Superior temporal gyrus (tissue), 1 donor: Measurements from ENCODE around the gene BOLA3.
"Not testable (repeated sequence)": the region's sequence is repeated elsewhere in the genome, so short reads cannot be mapped to it uniquely, and the experiment has no call there.

Source experiments
- DNase-seq: peaks from one replicate; pipeline ENCODE4 v3.0.0-alpha.2; 2016; ENCODE audit errors: extremely low spot score

BOLA3 gene

GRCh38 chr2:74102516-74102915 is 45.2 kb downstream of the BOLA3 start:
- DNase-seq: no peak

- DNase-seq: no peak
Observed at GRCh38 chr2:74101574-74102300, 46.0 kb downstream of the BOLA3 start.

- no peak for DNase-seq
Observed at GRCh38 chr2:74100254-74101216, 47.2 kb downstream of the BOLA3 start.

DNA sequence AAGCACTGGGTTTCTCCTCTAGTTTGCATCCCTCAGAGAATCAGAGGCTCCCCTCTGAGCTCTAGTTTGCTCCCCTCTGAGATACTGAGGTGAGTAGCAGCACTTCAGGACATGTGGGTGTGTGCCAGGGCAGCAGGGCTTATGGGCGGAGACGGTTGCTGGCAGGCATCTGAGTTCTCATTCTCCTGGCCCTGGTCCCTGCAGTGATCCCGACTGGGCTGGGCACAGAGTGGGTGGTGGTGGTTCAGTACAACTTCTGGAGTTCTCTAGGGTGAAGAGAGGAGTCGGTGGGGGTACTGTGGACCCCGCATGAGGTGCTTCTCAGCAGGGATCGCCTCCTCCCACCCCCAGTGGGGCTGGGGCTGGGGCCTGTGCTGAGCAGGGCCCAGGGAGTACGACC is 47.9 kb downstream of the BOLA3 start:
- no peak for DNase-seq

GRCh38 chr2:74099271-74099670 is 48.4 kb downstream of the BOLA3 start:
- DNase-seq: no peak

DNA sequence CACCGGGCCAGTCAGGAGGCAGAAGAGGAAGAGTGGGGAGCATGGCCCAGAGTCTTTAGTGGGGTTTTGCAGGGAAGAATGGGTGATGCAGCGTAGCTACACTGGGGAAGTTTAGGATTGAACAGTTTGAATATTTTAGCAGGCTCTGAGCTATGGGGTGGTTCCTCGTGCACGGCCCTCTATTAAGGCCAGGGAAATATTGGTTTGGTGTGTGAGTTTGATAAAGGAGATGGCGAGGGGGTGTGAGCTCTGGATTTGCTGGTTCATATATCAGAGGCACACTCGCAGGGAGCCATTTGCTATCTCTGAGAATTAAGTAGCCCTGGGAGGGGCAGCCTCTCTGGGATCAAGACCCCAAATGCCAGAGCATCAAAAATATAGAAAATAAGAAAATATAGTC is 50.1 kb downstream of the BOLA3 start:
- DNase-seq: no peak

DNA sequence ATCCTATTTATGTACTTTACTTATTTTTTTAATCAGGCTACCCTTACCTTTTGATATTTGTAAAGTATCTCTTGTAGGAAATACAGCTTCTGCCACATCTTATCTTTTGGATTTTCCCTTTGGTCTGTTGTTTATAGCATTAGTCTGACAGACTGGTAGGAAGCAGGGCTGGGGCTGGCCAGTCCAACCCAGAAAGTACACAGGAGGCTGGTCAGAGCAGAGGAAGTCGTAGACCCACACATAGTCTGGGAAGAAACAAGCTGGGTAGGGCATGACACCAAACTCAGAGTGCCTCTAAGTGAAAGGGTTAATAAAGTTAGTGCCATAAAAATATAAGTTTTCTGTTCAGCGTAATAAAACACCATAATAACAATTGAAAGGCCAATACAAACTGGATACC is 51.7 kb downstream of the BOLA3 start:
- no peak for DNase-seq

DNA sequence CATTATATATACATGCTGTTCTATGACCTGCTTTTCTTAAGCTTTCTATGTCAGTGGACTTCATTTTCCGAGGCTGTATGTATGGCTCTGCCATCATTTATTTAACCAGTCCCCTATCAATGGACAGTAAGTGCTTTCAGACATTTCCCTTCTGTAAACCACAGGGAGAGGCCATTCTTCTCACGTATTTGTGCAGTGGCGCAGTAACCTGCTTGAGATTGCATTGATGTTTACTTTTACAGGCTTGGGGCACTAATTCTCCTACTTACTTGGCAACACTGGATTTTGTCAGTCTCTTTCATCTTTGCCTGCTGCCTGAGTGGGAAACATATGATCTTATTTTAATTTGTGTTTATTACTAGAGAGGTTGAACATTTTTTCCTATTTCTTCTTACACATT is 52.1 kb downstream of the BOLA3 start:
- no peak for DNase-seq

GRCh38 chr2:74094291-74094690 is 53.4 kb downstream of the BOLA3 start:
- no peak for DNase-seq

DNA sequence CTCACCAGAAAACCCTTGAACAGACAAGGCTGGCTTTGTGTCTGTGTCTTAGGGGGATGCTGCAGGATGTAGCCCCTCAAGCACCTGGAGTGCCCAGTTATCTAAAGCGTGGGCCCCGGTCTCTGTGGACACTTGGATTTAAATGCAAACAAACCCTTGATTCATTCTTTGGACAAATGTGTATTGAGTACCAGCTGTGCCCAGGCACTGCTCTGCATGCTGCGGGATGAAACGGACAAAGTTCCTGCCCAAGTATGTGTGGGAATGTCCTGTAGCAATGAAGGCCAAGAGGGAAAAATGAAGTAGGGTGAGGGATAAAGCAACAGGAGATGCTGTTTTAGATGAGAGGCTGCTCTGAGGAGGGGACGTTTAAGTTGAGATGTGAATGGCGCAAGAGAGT is 53.9 kb downstream of the BOLA3 start:
- peak; percentile 51 for DNase-seq

- no peak for DNase-seq
Observed at GRCh38 chr2:74093426-74093825, 54.3 kb downstream of the BOLA3 start.

DNA sequence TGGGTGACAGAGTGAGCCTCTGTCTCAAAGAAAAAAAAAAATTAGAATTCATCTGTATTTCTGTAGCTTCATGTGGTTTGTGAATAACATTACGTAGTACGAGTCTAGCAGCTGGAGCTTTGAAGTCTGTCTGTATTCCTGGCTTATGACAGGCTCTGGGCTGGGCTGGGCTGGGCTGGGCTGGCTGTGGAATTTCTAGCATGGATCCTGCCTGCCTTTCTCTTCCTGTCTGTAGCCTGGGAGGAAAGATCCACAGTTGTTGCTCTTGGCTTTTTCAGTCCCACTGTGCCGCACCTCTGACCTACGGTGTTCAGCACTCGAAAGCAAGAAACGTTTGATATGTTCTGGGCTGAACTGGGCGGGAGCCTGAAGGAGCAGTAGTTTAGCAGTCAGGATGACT is 55.4 kb downstream of the BOLA3 start:
- DNase-seq: no peak

- no peak for DNase-seq
Observed at GRCh38 chr2:74091391-74091790, 56.3 kb downstream of the BOLA3 start.

- DNase-seq: no peak
Observed at GRCh38 chr2:74089816-74090745, 57.6 kb downstream of the BOLA3 start.

GRCh38 chr2:74088676-74089075 is 59.0 kb downstream of the BOLA3 start:
- not testable (repeated sequence) for DNase-seq

- DNase-seq: no peak
Observed at GRCh38 chr2:74087696-74088095, 60.0 kb downstream of the BOLA3 start.

- no peak for DNase-seq
Observed at GRCh38 chr2:74086021-74086420, 61.7 kb downstream of the BOLA3 start.
